ENCODE measurements around the gene POLR3G. TPM values are rescaled to one million over a fixed set of nuclear protein-coding genes. Genes with fewer than 3 reads are reported as not detected.

The POLR3G gene
- total RNA-seq, 1 experiment from 2014 or later, result 73.6 TPM

DNA sequence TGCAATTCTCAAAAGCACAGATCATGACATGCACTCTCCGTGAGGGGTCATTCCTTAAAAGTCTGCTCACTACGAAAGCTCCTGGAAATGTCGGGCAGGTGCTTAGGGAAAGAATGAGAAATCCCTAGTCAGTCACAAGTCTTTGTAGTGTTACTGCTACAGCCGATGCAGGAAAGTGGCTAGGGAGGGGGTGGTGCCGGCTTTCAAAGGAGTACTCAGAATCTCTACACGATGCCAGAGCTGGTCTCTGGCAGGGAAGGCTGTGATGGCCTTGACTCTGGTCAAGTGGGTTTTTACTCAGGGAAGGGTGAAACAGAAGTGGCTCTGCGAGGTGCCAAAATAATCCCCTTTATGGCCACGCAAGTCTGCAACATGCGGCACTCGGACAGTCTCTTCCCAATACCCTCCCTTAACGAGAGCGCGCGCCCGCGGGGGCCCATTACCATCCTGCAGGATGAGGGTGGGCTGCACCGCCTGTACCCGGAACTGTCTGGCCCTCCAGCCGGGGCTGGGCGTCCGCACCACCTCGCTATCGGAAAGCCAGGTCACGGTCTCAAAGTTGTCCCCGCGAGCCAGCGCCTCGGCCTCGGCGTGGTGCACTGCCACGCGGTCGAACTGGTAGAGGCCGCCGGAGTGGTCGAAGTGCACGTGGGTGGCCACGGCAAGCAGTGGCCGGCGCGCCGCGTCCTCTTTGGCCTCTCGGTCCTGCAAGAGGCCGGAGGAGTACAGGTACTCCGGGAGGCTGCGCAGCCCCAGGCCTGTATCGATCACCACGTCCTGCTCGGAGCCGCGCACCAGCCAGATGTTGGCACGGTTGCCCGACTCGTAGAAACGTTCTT is 1.0 kb upstream of the POLR3G start:
- H2BK120ac ChIP-seq (ENCODE audit: low read depth, low read length, poor library complexity, severe bottlenecking), result no peak overlapping the region
- no CpG with 5 or more reads among the region's 56 CpGs for WGBS (ENCODE audit: extremely low coverage, insufficient read length, low lambda C conversion rate)
- peak; percentile 59 for DNase-seq
- no peak overlapping the region for H3K4ac ChIP-seq (ENCODE audit: low read depth, low read length)
- no peak overlapping the region for H3K23ac ChIP-seq (ENCODE audit: insufficient read length, low read depth, low read length)
- no peak overlapping the region for H3K27ac ChIP-seq (ENCODE audit: insufficient read length, low read depth, low read length)
- H4K8ac ChIP-seq (replicated peaks; ENCODE audit: insufficient read length, low read depth, low read length), result no peak overlapping the region
- H2AFZ ChIP-seq (ENCODE audit: low read length), result no peak overlapping the region
- H2BK12ac ChIP-seq (ENCODE audit: insufficient read length, low read depth, low read length), result no peak overlapping the region
- no peak overlapping the region for H4K5ac ChIP-seq (ENCODE audit: insufficient read length, low read depth, low read length)
- peak overlapping the region; percentile 0; the same call in 1 of the 2 replicates for H3K14ac ChIP-seq (ENCODE audit: insufficient read depth, low read length)
- Mint-ChIP-seq H3K27ac (peak overlapping the region; percentile 83 to 93 (median 83); a peak in 5 of 7 replicates), H3K4me3 (peak overlapping the region; percentile 93 to 98), H3K9me3 (peaks cover 2 to 3% of the 10 kb centered on the region in 2 experiments; a peak in 2 of 5 replicates), H3K36me3 (ENCODE audit: insufficient read depth in 1 of 3, low read depth in 3 of 3) (peaks cover 8 to 24% (median 10%) of the 10 kb centered on the region in 3 experiments; a peak in 6 of 7 replicates), H3K27me3 (ENCODE audit: low read depth) (no peaks in the 10 kb centered on the region; the same call in 1 of the 2 replicates), H3K4me1 (peaks cover 36 to 51% of the 10 kb centered on the region in 2 experiments)
- TF ChIP-seq, protein P1, sequence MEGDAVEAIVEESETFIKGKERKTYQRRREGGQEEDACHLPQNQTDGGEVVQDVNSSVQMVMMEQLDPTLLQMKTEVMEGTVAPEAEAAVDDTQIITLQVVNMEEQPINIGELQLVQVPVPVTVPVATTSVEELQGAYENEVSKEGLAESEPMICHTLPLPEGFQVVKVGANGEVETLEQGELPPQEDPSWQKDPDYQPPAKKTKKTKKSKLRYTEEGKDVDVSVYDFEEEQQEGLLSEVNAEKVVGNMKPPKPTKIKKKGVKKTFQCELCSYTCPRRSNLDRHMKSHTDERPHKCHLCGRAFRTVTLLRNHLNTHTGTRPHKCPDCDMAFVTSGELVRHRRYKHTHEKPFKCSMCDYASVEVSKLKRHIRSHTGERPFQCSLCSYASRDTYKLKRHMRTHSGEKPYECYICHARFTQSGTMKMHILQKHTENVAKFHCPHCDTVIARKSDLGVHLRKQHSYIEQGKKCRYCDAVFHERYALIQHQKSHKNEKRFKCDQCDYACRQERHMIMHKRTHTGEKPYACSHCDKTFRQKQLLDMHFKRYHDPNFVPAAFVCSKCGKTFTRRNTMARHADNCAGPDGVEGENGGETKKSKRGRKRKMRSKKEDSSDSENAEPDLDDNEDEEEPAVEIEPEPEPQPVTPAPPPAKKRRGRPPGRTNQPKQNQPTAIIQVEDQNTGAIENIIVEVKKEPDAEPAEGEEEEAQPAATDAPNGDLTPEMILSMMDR (conservative IDR thresholded peaks at IDR 0.05), result no peak
- no peak overlapping the region for H4K91ac ChIP-seq (ENCODE audit: insufficient read length, low read depth, low read length)
- no peak overlapping the region for H3K56ac ChIP-seq (ENCODE audit: insufficient read length, low read depth, low read length)
- H3K79me2 ChIP-seq (ENCODE audit: insufficient read depth, low read length), result peaks cover 2% of the 10 kb centered on the region; the same call in 1 of the 2 replicates
- H2BK5ac ChIP-seq (ENCODE audit: insufficient read length, low read length), result no peak overlapping the region
- H3K27me3 ChIP-seq (ENCODE audit: insufficient read depth, low read length), result no peaks in the 10 kb centered on the region
- H2BK15ac ChIP-seq (ENCODE audit: low read depth, low read length), result no peak overlapping the region
- no peaks in the 10 kb centered on the region for H3K9me3 ChIP-seq (ENCODE audit: control insufficient read depth, low read depth, low read length)
- peak overlapping the region; percentile 69 for H3K4me2 ChIP-seq (ENCODE audit: insufficient read depth, insufficient read length, low read length)
- peak overlapping the region; percentile 36 for H3K18ac ChIP-seq (ENCODE audit: insufficient read length, low read depth, low read length)
- peaks cover 12% of the 10 kb centered on the region for H3K23me2 ChIP-seq (ENCODE audit: insufficient read length, low read depth, low read length, poor library complexity, severe bottlenecking)
- no peak overlapping the region for H2AK5ac ChIP-seq (ENCODE audit: insufficient read length, low read length)
- H3K79me1 ChIP-seq (ENCODE audit: insufficient read depth, low read depth, low read length, poor library complexity, severe bottlenecking), result no peaks in the 10 kb centered on the region
- no peaks in the 10 kb centered on the region for H4K20me1 ChIP-seq (ENCODE audit: control insufficient read depth, insufficient read depth, insufficient read length)
- H2BK20ac ChIP-seq (ENCODE audit: low read depth, low read length, poor library complexity, severe bottlenecking), result no peak overlapping the region
- peaks cover 7% of the 10 kb centered on the region; the same call in 1 of the 2 replicates for H3K4me1 ChIP-seq (ENCODE audit: insufficient read depth, low read length)
- no peak overlapping the region for H3T11ph ChIP-seq (ENCODE audit: low read length)
- peak overlapping the region; percentile 67 for H3K9ac ChIP-seq (ENCODE audit: extremely low read depth, insufficient read length, low read length)
